ENCODE data around the gene ARHGAP31. TPM values are rescaled to one million over a fixed set of nuclear protein-coding genes. Genes with fewer than 3 reads are reported as not detected.

The ARHGAP31 gene
- total and polyA plus RNA-seq, 2 experiments from 2014 or later: 1.2 to 4.3 TPM

DNA sequence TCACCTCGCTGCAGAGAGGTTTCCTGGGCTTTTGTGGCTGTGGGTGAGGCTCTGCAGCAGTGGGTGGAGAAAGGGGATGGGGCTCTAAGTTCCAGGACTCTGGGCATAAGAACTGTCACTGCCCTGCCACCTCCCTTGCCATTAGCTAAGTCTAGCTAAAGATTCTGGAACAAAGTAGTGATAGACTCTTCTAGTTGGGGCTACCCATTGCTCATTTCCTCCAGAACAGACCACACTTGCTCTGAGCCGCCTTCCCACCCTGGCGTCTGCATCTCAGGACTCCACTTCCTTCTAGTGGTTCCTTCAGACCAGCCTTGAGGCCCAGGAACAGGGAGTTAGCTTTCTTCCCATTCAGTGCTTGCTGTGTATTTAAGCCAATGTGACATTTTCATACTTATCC lies 7.5 kb downstream of the ARHGAP31 start:
- no peak overlapping the region for H3K27ac ChIP-seq (ENCODE audit: low read depth)
- DNase-seq (ENCODE audit: low spot score) (no peak), ATAC-seq (no peak)
- peaks cover 20% of the 10 kb centered on the region for H3K27me3 Mint-ChIP-seq (ENCODE audit: insufficient read depth, low read depth, poor library complexity)
- H3K9me2 ChIP-seq (ENCODE audit: insufficient read depth): no peaks in the 10 kb centered on the region
- TF ChIP-seq POLR2AphosphoS5 (IDR thresholded peaks at IDR 0.05; ENCODE audit: low read depth) (no peak), REST (IDR thresholded peaks at IDR 0.05; ENCODE audit: unreplicated experiment) (no peak), ZNF114 (CRISPR knock-in tag; IDR thresholded peaks at IDR 0.05) (no peak), STAT1 (IDR thresholded peaks at IDR 0.05; ENCODE audit: unreplicated experiment) (no peak), ZNF331 (CRISPR knock-in tag; IDR thresholded peaks at IDR 0.05; ENCODE audit: low read depth) (no peak), CREB1 (CRISPR knock-in tag; IDR thresholded peaks at IDR 0.05; ENCODE audit: low read depth) (no peak), ETS1 (IDR thresholded peaks at IDR 0.05) (no peak), EZH2 (IDR thresholded peaks at IDR 0.05; ENCODE audit: low read depth, unreplicated experiment) (no peak), NANOG (IDR thresholded peaks at IDR 0.05; ENCODE audit: borderline replicate concordance) (no peak), EZH2phosphoT487 (IDR thresholded peaks at IDR 0.05; ENCODE audit: unreplicated experiment) (no peak), JUNB (IDR thresholded peaks at IDR 0.05; ENCODE audit: unreplicated experiment) (no peak)
- TF ChIP-seq, protein P1, sequence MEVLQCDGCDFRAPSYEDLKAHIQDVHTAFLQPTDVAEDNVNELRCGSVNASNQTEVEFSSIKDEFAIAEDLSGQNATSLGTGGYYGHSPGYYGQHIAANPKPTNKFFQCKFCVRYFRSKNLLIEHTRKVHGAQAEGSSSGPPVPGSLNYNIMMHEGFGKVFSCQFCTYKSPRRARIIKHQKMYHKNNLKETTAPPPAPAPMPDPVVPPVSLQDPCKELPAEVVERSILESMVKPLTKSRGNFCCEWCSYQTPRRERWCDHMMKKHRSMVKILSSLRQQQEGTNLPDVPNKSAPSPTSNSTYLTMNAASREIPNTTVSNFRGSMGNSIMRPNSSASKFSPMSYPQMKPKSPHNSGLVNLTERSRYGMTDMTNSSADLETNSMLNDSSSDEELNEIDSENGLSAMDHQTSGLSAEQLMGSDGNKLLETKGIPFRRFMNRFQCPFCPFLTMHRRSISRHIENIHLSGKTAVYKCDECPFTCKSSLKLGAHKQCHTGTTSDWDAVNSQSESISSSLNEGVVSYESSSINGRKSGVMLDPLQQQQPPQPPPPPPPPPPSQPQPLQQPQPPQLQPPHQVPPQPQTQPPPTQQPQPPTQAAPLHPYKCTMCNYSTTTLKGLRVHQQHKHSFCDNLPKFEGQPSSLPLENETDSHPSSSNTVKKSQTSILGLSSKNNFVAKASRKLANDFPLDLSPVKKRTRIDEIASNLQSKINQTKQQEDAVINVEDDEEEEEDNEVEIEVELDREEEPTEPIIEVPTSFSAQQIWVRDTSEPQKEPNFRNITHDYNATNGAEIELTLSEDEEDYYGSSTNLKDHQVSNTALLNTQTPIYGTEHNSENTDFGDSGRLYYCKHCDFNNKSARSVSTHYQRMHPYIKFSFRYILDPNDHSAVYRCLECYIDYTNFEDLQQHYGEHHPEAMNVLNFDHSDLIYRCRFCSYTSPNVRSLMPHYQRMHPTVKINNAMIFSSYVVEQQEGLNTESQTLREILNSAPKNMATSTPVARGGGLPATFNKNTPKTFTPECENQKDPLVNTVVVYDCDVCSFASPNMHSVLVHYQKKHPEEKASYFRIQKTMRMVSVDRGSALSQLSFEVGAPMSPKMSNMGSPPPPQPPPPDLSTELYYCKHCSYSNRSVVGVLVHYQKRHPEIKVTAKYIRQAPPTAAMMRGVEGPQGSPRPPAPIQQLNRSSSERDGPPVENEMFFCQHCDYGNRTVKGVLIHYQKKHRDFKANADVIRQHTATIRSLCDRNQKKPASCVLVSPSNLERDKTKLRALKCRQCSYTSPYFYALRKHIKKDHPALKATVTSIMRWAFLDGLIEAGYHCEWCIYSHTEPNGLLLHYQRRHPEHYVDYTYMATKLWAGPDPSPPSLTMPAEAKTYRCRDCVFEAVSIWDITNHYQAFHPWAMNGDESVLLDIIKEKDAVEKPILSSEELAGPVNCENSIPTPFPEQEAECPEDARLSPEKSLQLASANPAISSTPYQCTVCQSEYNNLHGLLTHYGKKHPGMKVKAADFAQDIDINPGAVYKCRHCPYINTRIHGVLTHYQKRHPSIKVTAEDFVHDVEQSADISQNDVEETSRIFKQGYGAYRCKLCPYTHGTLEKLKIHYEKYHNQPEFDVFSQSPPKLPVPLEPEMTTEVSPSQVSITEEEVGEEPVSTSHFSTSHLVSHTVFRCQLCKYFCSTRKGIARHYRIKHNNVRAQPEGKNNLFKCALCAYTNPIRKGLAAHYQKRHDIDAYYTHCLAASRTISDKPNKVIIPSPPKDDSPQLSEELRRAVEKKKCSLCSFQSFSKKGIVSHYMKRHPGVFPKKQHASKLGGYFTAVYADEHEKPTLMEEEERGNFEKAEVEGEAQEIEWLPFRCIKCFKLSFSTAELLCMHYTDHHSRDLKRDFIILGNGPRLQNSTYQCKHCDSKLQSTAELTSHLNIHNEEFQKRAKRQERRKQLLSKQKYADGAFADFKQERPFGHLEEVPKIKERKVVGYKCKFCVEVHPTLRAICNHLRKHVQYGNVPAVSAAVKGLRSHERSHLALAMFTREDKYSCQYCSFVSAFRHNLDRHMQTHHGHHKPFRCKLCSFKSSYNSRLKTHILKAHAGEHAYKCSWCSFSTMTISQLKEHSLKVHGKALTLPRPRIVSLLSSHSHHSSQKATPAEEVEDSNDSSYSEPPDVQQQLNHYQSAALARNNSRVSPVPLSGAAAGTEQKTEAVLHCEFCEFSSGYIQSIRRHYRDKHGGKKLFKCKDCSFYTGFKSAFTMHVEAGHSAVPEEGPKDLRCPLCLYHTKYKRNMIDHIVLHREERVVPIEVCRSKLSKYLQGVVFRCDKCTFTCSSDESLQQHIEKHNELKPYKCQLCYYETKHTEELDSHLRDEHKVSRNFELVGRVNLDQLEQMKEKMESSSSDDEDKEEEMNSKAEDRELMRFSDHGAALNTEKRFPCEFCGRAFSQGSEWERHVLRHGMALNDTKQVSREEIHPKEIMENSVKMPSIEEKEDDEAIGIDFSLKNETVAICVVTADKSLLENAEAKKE (CRISPR knock-in tag; IDR thresholded peaks at IDR 0.05): no peak
- TF ChIP-seq, protein P2, sequence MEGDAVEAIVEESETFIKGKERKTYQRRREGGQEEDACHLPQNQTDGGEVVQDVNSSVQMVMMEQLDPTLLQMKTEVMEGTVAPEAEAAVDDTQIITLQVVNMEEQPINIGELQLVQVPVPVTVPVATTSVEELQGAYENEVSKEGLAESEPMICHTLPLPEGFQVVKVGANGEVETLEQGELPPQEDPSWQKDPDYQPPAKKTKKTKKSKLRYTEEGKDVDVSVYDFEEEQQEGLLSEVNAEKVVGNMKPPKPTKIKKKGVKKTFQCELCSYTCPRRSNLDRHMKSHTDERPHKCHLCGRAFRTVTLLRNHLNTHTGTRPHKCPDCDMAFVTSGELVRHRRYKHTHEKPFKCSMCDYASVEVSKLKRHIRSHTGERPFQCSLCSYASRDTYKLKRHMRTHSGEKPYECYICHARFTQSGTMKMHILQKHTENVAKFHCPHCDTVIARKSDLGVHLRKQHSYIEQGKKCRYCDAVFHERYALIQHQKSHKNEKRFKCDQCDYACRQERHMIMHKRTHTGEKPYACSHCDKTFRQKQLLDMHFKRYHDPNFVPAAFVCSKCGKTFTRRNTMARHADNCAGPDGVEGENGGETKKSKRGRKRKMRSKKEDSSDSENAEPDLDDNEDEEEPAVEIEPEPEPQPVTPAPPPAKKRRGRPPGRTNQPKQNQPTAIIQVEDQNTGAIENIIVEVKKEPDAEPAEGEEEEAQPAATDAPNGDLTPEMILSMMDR (conservative IDR thresholded peaks at IDR 0.05; ENCODE audit: low read depth in 2 of 2): no peak
- no peaks in the 10 kb centered on the region for H3K9me3 Mint-ChIP-seq
- no peak overlapping the region for H3K4me3 ChIP-seq
- H3K27ac Mint-ChIP-seq: no peak overlapping the region
- peaks cover 41% of the 10 kb centered on the region for H3K4me1 Mint-ChIP-seq
- peaks cover 3% of the 10 kb centered on the region; the same call in 1 of the 2 replicates for H3K27me3 ChIP-seq (ENCODE audit: insufficient read depth)
- H4K20me1 ChIP-seq (replicated peaks; ENCODE audit: insufficient read depth): no peaks in the 10 kb centered on the region
- peaks cover 45% of the 10 kb centered on the region for H3K4me1 ChIP-seq (ENCODE audit: insufficient read depth)
- no peaks in the 10 kb centered on the region for H3K36me3 ChIP-seq (ENCODE audit: insufficient read depth)
- H3K36me3 Mint-ChIP-seq (ENCODE audit: low read depth): no peaks in the 10 kb centered on the region
- no peak overlapping the region for H2AFZ ChIP-seq
- no peaks in the 10 kb centered on the region; the same call in 1 of the 2 replicates for H3K79me2 ChIP-seq (replicated peaks; ENCODE audit: insufficient read depth)
- no peak overlapping the region for H3K4me3 Mint-ChIP-seq
- no peaks in the 10 kb centered on the region for H3F3A ChIP-seq (replicated peaks; ENCODE audit: low read depth)
- no peak overlapping the region for H3K4me2 ChIP-seq

Measured in GM23338 (cell line).